Measurements from ENCODE around the gene C3orf18. TPM values are rescaled to one million over a fixed set of nuclear protein-coding genes. Genes with fewer than 3 reads are reported as not detected.

Gene C3orf18
- total and polyA plus RNA-seq, 10 of the 15 experiments (the other 5 are each of a cell fraction or from before 2014, with no cell fraction given) = 0.06 to 3.2 (median 0.66) TPM

DNA sequence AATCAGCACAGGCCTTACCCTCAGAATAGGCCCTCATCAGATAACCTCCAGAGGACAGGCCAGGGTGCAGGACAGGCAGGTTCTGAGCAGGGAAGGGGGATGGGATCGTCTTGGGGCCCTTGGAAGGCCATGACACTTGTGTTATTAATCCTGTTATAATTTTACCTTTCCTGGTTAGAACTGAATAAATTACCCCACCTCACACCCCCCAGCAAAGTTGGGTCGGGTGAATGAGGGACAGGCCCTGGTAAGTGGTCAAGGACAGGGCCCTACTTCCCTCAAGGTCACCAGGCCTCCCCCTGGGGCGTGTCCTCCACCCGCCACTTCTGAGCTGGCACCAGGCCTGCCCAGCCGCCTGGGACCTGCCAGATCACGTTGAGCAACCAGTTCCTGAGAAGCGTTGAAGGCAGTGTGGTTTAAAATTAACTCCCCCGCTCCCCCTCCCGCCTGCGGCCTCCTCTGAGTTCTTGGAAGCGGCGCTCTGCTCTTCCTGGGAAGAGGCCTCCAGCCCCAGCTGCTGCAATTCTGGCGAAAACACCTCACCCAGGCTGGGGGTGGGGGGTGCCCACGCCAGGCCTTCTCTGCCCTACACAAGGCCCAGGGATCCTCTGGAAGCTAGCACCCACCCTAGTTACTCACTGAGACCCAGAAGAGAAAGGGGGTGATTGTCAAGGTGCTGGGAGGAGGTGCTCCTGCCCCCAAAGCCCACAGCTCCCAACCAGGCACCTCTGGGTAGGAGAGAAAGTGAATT is 33.5 kb upstream of the C3orf18 start:
- RAD21 ChIA-PET (ENCODE audit: unreplicated experiment) = interaction anchor here (0.9 to 3.0 kb wide), 5 partner anchors 10 to 32 kb away, joined by 3 to 32 read pairs (median 6); partner anchors contain the start of genes CISH and HEMK1
- POLR2A ChIA-PET = interaction anchor here (1.3 to 7.6 kb wide), 5 partner anchors 9 to 33 kb away, joined by 3 to 65 read pairs (median 10); partner anchors contain the start of genes C3orf18, CISH and HEMK1
- DNase-seq (ENCODE audit: low read depth, low spot score) (no peak), ATAC-seq (peak; percentile 92), FAIRE-seq (no peak)
- intact Hi-C loops (cut with micrococcal nuclease; ENCODE audit: unreplicated experiment) (no loop called here), in situ Hi-C loops (cut with MboI) (loop anchor here (25.0 kb wide), 1 partner anchor 1086 kb away; no protein-coding TSS in a partner anchor)
- Histone ChIP-seq H4K20me1 (ENCODE audit: control insufficient read depth, insufficient read depth) (no peaks in the 10 kb centered on the region), H3K4me2 (ENCODE audit: control insufficient read depth, insufficient read depth) (no peak overlapping the region; the same call in 1 of the 2 replicates), H3K27ac (ENCODE audit: control insufficient read depth, insufficient read depth) (peak overlapping the region; percentile 37), H3K4me1 (ENCODE audit: control insufficient read depth, insufficient read depth, low read length) (peaks cover 21% of the 10 kb centered on the region), H3K36me3 (ENCODE audit: control insufficient read depth in 2 of 2, insufficient read depth in 2 of 2, low read length in 1 of 2) (no peaks in the 10 kb centered on the region), H3K79me2 (ENCODE audit: control insufficient read depth, insufficient read depth, low read length) (no peaks in the 10 kb centered on the region), H3K4me3 (no peak overlapping the region), H2AFZ (ENCODE audit: control insufficient read depth, low read depth, low read length) (peak overlapping the region; percentile 83), H3K9ac (ENCODE audit: control insufficient read depth, insufficient read depth, low read length) (peak overlapping the region; percentile 58), H3K9me3 (replicated peaks; ENCODE audit: control insufficient read depth, insufficient read depth, low read length) (no peaks in the 10 kb centered on the region), H3K27me3 (replicated peaks in 1 of 2; ENCODE audit: control insufficient read depth in 2 of 2, insufficient read depth in 2 of 2, low read length in 1 of 2) (no peaks in the 10 kb centered on the region)
- WGBS (ENCODE audit: insufficient coverage, insufficient replicate concordance, low lambda C conversion rate, missing lambda C conversion rate) = 39% methylated on average over 14 of the region's 14 CpGs
- CTCF ChIA-PET = interaction anchor here (1.2 to 4.8 kb wide), 7 partner anchors 9 to 29 kb away, joined by 3 to 42 read pairs (median 13); partner anchors contain the start of gene CISH
- BruUV-seq (replicated peaks) = no TSS peak
- SMC1A ChIA-PET (ENCODE audit: uncharacterized antibody, unreplicated experiment) = interaction anchor here (0.7 to 3.3 kb wide), 8 partner anchors 9 to 31 kb away, joined by 3 to 15 read pairs (median 4); partner anchors contain the start of gene CISH
- TF ChIP-seq, protein P1, sequence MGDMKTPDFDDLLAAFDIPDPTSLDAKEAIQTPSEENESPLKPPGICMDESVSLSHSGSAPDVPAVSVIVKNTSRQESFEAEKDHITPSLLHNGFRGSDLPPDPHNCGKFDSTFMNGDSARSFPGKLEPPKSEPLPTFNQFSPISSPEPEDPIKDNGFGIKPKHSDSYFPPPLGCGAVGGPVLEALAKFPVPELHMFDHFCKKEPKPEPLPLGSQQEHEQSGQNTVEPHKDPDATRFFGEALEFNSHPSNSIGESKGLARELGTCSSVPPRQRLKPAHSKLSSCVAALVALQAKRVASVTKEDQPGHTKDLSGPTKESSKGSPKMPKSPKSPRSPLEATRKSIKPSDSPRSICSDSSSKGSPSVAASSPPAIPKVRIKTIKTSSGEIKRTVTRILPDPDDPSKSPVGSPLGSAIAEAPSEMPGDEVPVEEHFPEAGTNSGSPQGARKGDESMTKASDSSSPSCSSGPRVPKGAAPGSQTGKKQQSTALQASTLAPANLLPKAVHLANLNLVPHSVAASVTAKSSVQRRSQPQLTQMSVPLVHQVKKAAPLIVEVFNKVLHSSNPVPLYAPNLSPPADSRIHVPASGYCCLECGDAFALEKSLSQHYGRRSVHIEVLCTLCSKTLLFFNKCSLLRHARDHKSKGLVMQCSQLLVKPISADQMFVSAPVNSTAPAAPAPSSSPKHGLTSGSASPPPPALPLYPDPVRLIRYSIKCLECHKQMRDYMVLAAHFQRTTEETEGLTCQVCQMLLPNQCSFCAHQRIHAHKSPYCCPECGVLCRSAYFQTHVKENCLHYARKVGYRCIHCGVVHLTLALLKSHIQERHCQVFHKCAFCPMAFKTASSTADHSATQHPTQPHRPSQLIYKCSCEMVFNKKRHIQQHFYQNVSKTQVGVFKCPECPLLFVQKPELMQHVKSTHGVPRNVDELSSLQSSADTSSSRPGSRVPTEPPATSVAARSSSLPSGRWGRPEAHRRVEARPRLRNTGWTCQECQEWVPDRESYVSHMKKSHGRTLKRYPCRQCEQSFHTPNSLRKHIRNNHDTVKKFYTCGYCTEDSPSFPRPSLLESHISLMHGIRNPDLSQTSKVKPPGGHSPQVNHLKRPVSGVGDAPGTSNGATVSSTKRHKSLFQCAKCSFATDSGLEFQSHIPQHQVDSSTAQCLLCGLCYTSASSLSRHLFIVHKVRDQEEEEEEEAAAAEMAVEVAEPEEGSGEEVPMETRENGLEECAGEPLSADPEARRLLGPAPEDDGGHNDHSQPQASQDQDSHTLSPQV (IDR thresholded peaks at IDR 0.05) = peak; percentile 80
- TF ChIP-seq ZNF24 (IDR thresholded peaks at IDR 0.05) (no peak), NR2F1 (conservative IDR thresholded peaks at IDR 0.05) (peak; percentile 60), ELK1 (IDR thresholded peaks at IDR 0.05; ENCODE audit: low read depth, low read length) (no peak), NFYA (IDR thresholded peaks at IDR 0.05; ENCODE audit: borderline replicate concordance, low read depth, low read length) (no peak), ESRRA (IDR thresholded peaks at IDR 0.05; ENCODE audit: low read length) (peak; percentile 97), ZZZ3 (IDR thresholded peaks at IDR 0.05; ENCODE audit: control insufficient read depth, insufficient read length, low read depth) (no peak), IKZF1 (conservative IDR thresholded peaks at IDR 0.05) (peak; percentile 64), BHLHE40 (IDR thresholded peaks at IDR 0.05; ENCODE audit: borderline replicate concordance in 1 of 2, low read depth in 2 of 2, low read length in 1 of 2) (peak; percentile 33 to 71; a peak in 3 of 4 replicates), MEF2B (IDR thresholded peaks at IDR 0.05; ENCODE audit: partially characterized antibody, poor library complexity, severe bottlenecking) (peak; percentile 57), ZNF384 (IDR thresholded peaks at IDR 0.05; ENCODE audit: borderline replicate concordance, low read depth, low read length) (no peak), BACH1 (IDR thresholded peaks at IDR 0.05; ENCODE audit: borderline replicate concordance) (peak; percentile 37; the same call in 1 of the 2 replicates)
- TF ChIP-seq, protein P2, sequence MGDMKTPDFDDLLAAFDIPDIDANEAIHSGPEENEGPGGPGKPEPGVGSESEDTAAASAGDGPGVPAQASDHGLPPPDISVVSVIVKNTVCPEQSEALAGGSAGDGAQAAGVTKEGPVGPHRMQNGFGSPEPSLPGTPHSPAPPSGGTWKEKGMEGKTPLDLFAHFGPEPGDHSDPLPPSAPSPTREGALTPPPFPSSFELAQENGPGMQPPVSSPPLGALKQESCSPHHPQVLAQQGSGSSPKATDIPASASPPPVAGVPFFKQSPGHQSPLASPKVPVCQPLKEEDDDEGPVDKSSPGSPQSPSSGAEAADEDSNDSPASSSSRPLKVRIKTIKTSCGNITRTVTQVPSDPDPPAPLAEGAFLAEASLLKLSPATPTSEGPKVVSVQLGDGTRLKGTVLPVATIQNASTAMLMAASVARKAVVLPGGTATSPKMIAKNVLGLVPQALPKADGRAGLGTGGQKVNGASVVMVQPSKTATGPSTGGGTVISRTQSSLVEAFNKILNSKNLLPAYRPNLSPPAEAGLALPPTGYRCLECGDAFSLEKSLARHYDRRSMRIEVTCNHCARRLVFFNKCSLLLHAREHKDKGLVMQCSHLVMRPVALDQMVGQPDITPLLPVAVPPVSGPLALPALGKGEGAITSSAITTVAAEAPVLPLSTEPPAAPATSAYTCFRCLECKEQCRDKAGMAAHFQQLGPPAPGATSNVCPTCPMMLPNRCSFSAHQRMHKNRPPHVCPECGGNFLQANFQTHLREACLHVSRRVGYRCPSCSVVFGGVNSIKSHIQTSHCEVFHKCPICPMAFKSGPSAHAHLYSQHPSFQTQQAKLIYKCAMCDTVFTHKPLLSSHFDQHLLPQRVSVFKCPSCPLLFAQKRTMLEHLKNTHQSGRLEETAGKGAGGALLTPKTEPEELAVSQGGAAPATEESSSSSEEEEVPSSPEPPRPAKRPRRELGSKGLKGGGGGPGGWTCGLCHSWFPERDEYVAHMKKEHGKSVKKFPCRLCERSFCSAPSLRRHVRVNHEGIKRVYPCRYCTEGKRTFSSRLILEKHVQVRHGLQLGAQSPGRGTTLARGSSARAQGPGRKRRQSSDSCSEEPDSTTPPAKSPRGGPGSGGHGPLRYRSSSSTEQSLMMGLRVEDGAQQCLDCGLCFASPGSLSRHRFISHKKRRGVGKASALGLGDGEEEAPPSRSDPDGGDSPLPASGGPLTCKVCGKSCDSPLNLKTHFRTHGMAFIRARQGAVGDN (IDR thresholded peaks at IDR 0.05) = peak; percentile 95
